HG03039 (cell line): ENCODE results near the gene PPIE.
"Not testable (repeated sequence)": the region's sequence is repeated elsewhere in the genome, so short reads cannot be mapped to it uniquely, and the experiment has no call there.

Experiments
- ATAC-seq: cut with Tn5 transposase; IDR thresholded peaks from one replicate; pipeline ENCODE4 v1.9.1; 2021; ENCODE audit warnings: mild to moderate bottlenecking, moderate library complexity; ENCODE audit not compliant: unreplicated experiment

Gene PPIE

GRCh38 chr1:39776886-39777285 is 38.2 kb downstream of the PPIE start:
- no peak for ATAC-seq

DNA sequence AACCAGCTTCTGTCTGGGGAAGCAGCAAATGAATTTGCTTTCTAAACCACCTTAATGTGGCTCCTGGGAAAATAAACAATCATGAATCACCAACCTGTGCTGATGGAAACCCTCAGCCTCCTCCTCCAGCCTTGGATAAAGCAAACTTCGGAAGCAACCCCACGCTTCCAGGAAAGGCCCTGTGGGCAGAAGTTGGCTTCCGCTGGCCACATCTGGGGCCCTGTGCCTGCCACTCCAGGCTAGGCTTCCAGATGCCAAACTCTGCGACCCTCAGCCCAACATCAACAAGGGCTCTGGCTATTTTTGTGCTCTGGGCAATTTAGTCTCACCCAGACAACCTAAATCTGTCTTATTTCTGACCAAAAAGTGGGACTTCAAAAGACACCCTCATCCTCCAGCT is 38.6 kb downstream of the PPIE start:
- no peak for ATAC-seq

- not testable (repeated sequence) for ATAC-seq
Measured at GRCh38 chr1:39777896-39778295, 39.2 kb downstream of the PPIE start.

GRCh38 chr1:39778463-39779099 is 39.9 kb downstream of the PPIE start:
- ATAC-seq: not testable (repeated sequence)

DNA sequence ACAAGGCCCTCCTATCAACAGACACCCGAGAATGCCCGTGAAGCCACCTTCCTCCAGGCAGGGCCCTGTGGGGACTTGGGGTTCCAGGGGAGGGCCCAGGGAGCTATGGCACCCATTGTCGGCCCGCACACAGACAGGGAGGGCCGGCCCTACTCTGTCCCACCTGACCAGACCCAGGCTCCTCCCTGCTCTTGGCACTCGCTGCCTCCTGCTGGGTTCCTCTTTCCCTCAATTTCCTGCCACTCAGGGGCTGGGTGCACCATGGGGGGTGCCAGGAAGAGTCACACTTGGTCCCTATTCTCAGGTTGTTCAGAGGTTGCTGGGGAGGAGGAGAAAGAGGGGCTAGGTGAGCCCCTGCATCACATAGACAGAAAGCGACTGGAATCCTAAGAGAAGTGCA is 40.5 kb downstream of the PPIE start:
- ATAC-seq: no peak

GRCh38 chr1:39779821-39780220 is 41.1 kb downstream of the PPIE start:
- no peak for ATAC-seq

DNA sequence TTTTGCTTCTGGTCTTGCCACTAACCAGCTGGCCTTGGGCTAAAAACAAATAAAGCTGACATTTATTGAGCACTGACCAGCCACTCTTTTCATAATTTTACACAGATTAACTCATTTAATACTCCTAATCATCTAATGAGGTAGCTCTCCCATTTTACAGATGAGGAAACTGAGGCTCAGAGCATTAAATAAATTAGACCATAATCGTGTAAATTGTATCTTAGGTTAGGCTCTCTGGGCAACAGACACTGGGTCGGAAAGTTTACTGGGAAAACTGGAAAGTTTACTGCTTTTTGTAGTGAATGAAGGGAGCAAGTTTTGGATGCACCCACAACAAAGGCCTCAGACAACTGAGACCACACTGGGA is 42.6 kb downstream of the PPIE start:
- ATAC-seq: no peak

DNA sequence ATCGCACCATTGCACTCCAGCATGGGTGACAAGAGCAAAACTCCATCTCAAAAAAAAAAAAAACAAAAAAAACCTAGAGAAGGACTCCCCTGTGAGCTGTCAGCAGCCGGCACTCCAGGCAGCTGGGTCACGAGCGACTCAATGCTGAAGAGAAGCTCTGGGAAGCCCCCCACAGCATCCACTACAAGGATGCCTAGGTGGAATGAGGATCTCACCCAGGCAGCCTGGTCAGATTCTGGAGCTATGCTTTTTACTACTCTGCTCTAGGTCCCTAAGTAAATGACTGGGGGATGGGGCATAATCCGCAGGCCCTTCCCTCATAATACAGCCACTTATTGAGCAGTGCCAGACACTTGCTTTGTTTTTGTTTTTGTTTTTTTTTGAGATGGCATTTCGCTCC is 43.4 kb downstream of the PPIE start:
- ATAC-seq: no peak

GRCh38 chr1:39782685-39783084 is 44.0 kb downstream of the PPIE start:
- not testable (repeated sequence) for ATAC-seq

- ATAC-seq: not testable (repeated sequence)
Measured at GRCh38 chr1:39786303-39787107, 47.8 kb downstream of the PPIE start.

GRCh38 chr1:39787108-39787375 is 48.4 kb downstream of the PPIE start:
- ATAC-seq: not testable (repeated sequence)

- ATAC-seq: no peak
Measured at GRCh38 chr1:39787468-39787867, 48.8 kb downstream of the PPIE start.

GRCh38 chr1:39787964-39788363 is 49.3 kb downstream of the PPIE start:
- ATAC-seq: not testable (repeated sequence)

- no peak for ATAC-seq
Measured at GRCh38 chr1:39788426-39788757, 49.7 kb downstream of the PPIE start.

DNA sequence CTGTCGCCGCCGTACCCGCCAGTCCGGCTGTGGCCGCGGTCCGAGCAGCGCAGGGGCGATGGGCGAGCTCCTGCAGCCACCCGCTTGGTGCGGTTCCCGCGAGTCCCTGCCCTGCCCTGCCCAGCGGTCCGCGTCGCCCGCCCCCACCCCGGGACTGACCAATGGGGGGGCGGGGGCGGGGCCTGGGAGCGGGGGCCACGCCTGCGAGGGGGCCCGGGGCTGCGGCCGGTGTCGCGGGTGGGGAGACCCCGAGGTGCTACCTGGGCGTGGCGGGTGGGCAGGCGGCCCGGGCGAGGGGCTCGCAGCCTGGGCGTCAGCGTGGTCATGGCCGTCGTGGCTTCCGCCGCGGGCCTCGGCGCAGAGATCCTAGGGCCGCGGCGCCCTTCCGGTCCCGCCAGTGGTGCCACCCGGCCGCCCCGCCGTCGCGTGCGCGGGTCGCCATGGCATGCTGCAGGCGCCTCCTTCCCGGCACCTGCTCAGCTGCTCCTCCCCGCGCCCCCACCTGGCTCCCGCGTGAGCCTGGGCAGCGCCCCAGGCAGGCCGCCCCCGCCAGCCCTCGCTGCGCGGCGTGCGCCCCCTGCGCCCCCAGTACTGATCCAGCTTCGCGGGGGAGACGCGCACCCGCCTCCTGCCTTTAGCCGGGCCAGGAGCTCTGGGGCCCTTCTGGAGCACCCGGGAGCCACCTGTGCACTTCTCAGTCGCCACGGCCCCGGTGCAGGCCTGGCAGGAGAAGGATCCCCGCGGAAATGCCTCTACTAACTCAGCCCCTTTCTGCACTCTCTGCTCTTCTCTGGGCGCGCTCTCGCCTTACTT is 50.3 kb downstream of the PPIE start, which contains the start of gene BMP8B:
TSS of gene BMP8B (minus strand) at position 108 of the 813 bp plus-strand sequence. CDS start 380 bp downstream, outside the sequence.
- no peak for ATAC-seq

DNA sequence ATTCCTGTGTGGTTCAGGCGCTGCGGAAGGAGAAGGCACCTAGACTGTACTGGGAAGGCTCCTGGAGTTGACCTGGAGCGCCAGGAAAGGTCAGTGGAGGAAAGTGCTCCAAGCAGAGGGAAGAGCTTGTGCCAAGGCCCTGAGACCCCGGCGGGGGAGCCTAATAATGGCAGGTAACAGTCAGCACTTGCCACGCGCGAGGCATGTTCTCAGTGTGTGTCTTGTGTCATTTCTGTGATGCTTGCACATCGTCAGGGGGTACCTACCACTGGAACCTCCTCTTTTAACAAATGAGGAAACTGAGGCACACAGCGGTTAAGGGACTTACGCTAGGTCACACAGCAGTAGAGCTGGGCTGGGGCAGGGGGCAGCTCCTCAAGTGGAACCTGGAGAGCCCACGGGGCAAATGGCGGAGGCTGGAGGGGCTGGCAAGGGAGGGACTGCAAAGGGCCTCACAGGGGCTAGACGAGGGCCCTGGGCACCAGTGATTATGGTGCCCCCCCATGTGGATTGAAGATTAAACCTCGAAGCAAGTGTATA is 51.0 kb downstream of the PPIE start:
- no peak for ATAC-seq

- no peak for ATAC-seq
Measured at GRCh38 chr1:39791838-39792237, 53.2 kb downstream of the PPIE start.

- ATAC-seq: no peak
Measured at GRCh38 chr1:39795651-39796050, 57.0 kb downstream of the PPIE start.

GRCh38 chr1:39798859-39799769 is 60.4 kb downstream of the PPIE start:
- peak; percentile 83 for ATAC-seq

DNA sequence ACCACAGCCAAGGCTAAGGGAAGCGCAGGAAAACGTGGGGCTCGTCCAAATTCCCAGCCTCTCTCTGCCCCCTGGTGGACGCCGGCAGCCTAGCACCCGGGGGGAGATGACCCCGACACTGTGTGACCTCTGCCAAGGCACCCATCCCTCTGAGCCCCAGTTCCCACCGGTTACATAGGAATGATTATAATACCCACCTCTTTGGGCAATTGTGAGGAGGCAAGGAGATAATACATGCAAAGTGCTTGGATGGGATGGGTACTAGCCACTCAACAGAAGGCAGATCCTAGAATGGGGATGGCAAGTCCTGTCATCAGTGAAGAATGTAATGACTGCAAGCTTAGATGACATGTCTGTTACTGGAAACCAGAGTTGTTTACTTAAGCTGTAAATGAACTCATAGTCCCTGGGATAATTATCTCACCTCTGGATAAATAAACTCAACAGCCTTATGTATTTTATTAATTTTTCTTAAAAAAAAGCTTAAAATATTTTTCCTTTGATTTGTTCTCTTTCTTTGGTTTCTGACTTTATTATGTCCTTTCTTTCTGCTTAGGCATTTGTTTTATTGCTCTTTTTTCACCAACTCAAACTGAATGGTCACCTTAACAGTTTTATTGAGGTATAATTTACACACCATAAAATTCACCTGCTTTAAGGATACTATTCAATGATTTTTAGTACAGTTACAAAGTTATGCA is 61.2 kb downstream of the PPIE start:
- peak; percentile 52 for ATAC-seq
